ENCODE measurements around the gene C12orf42.

C12orf42 gene

DNA sequence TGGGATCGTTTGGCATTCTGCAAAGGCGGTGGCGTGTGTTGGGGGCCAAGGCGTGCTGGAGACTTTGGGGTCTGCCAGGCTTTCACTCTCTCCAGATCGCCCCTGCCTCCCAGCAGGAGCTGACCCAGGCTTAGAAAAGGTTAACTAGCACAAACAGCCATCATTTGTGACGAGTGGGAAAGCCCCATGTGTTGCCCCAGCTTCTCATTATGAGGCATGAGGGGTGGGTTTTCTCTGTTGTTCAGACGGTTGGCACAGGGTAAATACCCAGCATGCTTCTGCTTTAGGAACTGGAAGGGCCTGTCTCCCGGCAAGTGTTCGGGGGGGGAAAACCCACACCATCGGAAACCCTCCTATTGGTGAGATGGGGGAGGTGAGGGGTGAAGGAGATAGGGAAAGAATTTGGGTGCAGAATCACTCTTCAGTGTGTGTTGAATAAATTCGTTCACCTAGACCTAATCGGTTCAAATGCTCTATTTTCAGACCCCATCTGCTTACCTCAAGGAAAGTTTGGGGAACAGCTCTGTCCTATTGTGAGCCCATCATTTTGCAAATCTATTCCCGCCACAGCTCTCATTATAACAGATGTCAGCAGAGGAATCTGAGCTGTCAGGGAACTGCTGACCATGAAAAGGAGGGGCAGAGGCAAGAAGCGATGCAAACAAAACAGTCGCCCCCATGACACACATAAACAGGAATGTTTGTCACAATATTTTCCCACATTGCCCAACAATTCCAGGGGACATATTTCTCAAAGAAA, 34.7 kb upstream of the C12orf42 start:
- no peak for DNase-seq
- Histone ChIP-seq H3K4ac (ENCODE audit: low read depth in 1 of 2, low read length in 2 of 2) (no peak overlapping the region), H3K27ac (ENCODE audit: low read length, poor library complexity, severe bottlenecking) (no peak overlapping the region), H3K4me3 (ENCODE audit: insufficient read depth in 1 of 2, low read depth in 1 of 2, low read length in 2 of 2) (no peak overlapping the region), H3K23ac (ENCODE audit: low read length in 2 of 2) (no peak overlapping the region), H4K91ac (ENCODE audit: low read length) (no peak overlapping the region), H2AK5ac (ENCODE audit: low read length, severe bottlenecking) (no peak overlapping the region), H3K36me3 (ENCODE audit: control insufficient read depth in 1 of 2, insufficient read depth in 2 of 2, low read depth in 1 of 2, low read length in 2 of 2) (no peaks in the 10 kb centered on the region), H3K27me3 (ENCODE audit: control insufficient read depth in 1 of 2, insufficient read depth in 1 of 2, low read length in 2 of 2) (peaks cover 4 to 14% of the 10 kb centered on the region in 2 experiments), H3K4me1 (ENCODE audit: control insufficient read depth, insufficient read depth, low read depth, low read length) (peaks cover 3% of the 10 kb centered on the region), H4K8ac (ENCODE audit: low read length) (no peak overlapping the region), H2AFZ (ENCODE audit: low read depth, low read length) (no peak overlapping the region), H2BK12ac (ENCODE audit: low read length in 2 of 2) (no peak overlapping the region), H2BK120ac (ENCODE audit: low read depth, low read length) (no peak overlapping the region), H2BK5ac (ENCODE audit: low read depth, low read length, poor library complexity, severe bottlenecking) (no peak overlapping the region), H3K9ac (ENCODE audit: low read length) (no peak overlapping the region), H3K18ac (ENCODE audit: low read depth in 1 of 2, low read length in 2 of 2) (no peak overlapping the region), H2BK15ac (ENCODE audit: low read depth, poor library complexity, severe bottlenecking) (no peak overlapping the region), H3K14ac (ENCODE audit: low read length in 2 of 2) (no peak overlapping the region), H3K79me1 (replicated peaks; ENCODE audit: low read length, poor library complexity, severe bottlenecking) (no peaks in the 10 kb centered on the region), H3K9me3 (ENCODE audit: control insufficient read depth, low read length) (no peaks in the 10 kb centered on the region), H3K4me2 (ENCODE audit: low read length, poor library complexity, severe bottlenecking) (no peak overlapping the region)
- 82% methylated on average over 15 of the region's 15 CpGs for WGBS

DNA sequence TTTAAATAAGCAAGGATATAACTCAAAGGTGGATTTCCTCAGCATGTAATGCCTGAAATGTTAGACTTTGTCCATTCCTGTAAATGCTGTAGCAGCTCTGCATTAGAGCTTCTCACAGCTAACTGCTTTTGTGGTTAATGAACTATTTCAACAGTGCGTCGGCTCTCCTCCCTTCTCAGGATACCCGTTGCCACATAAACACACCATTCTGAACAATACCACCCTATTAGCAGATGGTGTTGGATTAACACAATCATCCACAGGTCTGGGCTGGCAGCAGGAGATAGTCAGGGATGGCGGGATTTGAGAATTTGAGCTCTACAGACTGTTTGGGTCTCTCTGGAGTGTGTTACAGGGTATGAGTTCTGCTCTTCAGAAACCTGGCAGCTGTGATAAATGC, 33.5 kb upstream of the C12orf42 start:
- H3K36me3 ChIP-seq (ENCODE audit: control insufficient read depth in 1 of 2, insufficient read depth in 2 of 2, low read depth in 1 of 2, low read length in 2 of 2) = no peaks in the 10 kb centered on the region
- H3K4me1 ChIP-seq (ENCODE audit: control insufficient read depth, insufficient read depth, low read depth, low read length) = peaks cover 3% of the 10 kb centered on the region
- no peak overlapping the region for H3K27ac ChIP-seq (ENCODE audit: low read length, poor library complexity, severe bottlenecking)
- H2AK5ac ChIP-seq (ENCODE audit: low read length, severe bottlenecking) = no peak overlapping the region
- no peak overlapping the region for H4K91ac ChIP-seq (ENCODE audit: low read length)
- no peaks in the 10 kb centered on the region for H3K9me3 ChIP-seq (ENCODE audit: control insufficient read depth, low read length)
- no peak overlapping the region for H3K23ac ChIP-seq (ENCODE audit: low read length in 2 of 2)
- H2AFZ ChIP-seq (ENCODE audit: low read depth, low read length) = no peak overlapping the region
- no peaks in the 10 kb centered on the region for H3K79me1 ChIP-seq (replicated peaks; ENCODE audit: low read length, poor library complexity, severe bottlenecking)
- peaks cover 4 to 14% of the 10 kb centered on the region in 2 experiments for H3K27me3 ChIP-seq (ENCODE audit: control insufficient read depth in 1 of 2, insufficient read depth in 1 of 2, low read length in 2 of 2)
- no peak overlapping the region for H3K4me2 ChIP-seq (ENCODE audit: low read length, poor library complexity, severe bottlenecking)
- H2BK120ac ChIP-seq (ENCODE audit: low read depth, low read length) = no peak overlapping the region
- H2BK12ac ChIP-seq (ENCODE audit: low read length in 2 of 2) = no peak overlapping the region
- H3K18ac ChIP-seq (ENCODE audit: low read depth in 1 of 2, low read length in 2 of 2) = no peak overlapping the region
- WGBS = 88% methylated on average over 3 of the region's 4 CpGs
- no peak overlapping the region for H2BK5ac ChIP-seq (ENCODE audit: low read depth, low read length, poor library complexity, severe bottlenecking)
- DNase-seq = no peak
- H4K8ac ChIP-seq (ENCODE audit: low read length) = no peak overlapping the region
- no peak overlapping the region for H3K4me3 ChIP-seq (ENCODE audit: insufficient read depth in 1 of 2, low read depth in 1 of 2, low read length in 2 of 2)
- no peak overlapping the region for H3K9ac ChIP-seq (ENCODE audit: low read length)
- H3K4ac ChIP-seq (ENCODE audit: low read depth in 1 of 2, low read length in 2 of 2) = no peak overlapping the region
- no peak overlapping the region for H3K14ac ChIP-seq (ENCODE audit: low read length in 2 of 2)
- H2BK15ac ChIP-seq (ENCODE audit: low read depth, poor library complexity, severe bottlenecking) = no peak overlapping the region

DNA sequence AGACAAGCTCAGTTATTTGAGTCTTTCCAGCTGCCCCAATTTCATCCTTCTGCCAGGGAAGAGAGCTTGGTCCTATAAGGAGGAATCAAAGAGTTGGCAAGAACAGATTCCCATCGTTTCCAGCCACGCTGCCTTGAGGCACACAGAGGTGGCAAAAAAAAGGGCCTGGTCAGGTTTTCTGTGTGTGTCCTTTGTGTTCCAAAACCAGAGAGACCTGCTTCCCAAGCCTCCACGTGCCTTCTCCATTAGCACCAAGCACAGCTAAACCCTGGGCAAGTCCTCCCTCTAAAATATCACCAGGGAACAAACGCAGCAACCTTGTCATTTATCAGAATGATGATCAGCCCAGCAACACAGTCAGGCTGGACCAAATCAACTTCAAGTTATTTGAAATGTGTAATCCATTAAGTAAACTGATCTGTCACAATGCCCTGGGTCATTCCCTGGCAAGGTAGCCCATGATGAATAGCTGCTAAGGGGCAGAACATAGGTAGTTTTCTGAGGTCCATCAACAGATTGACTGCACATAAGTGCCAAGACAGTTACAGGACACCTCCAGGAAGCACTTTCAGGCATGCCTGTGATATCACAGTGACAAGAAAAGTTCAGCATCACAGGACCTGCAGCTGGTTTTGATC, 28.6 kb upstream of the C12orf42 start:
- peaks cover 2% of the 10 kb centered on the region for H3K4me1 ChIP-seq (ENCODE audit: control insufficient read depth, insufficient read depth, low read depth, low read length)
- H3K27me3 ChIP-seq (ENCODE audit: control insufficient read depth in 1 of 2, insufficient read depth in 1 of 2, low read length in 2 of 2) = no peaks in the 10 kb centered on the region
- no peak overlapping the region for H3K9ac ChIP-seq (ENCODE audit: low read length)
- no peak overlapping the region for H4K8ac ChIP-seq (ENCODE audit: low read length)
- no peak overlapping the region for H3K14ac ChIP-seq (ENCODE audit: low read length in 2 of 2)
- H3K23ac ChIP-seq (ENCODE audit: low read length in 2 of 2) = no peak overlapping the region
- H4K91ac ChIP-seq (ENCODE audit: low read length) = no peak overlapping the region
- no peak overlapping the region for H3K18ac ChIP-seq (ENCODE audit: low read depth in 1 of 2, low read length in 2 of 2)
- no peak overlapping the region for H3K4ac ChIP-seq (ENCODE audit: low read depth in 1 of 2, low read length in 2 of 2)
- H3K4me2 ChIP-seq (ENCODE audit: low read length, poor library complexity, severe bottlenecking) = no peak overlapping the region
- 69% methylated on average over 4 of the region's 4 CpGs for WGBS
- no peak overlapping the region for H2BK12ac ChIP-seq (ENCODE audit: low read length in 2 of 2)
- no peak overlapping the region for H2BK15ac ChIP-seq (ENCODE audit: low read depth, poor library complexity, severe bottlenecking)
- no peak overlapping the region for H2AK5ac ChIP-seq (ENCODE audit: low read length, severe bottlenecking)
- H3K79me1 ChIP-seq (replicated peaks; ENCODE audit: low read length, poor library complexity, severe bottlenecking) = no peaks in the 10 kb centered on the region
- no peak for DNase-seq
- no peak overlapping the region for H2BK120ac ChIP-seq (ENCODE audit: low read depth, low read length)
- H3K36me3 ChIP-seq (ENCODE audit: control insufficient read depth in 1 of 2, insufficient read depth in 2 of 2, low read depth in 1 of 2, low read length in 2 of 2) = no peaks in the 10 kb centered on the region
- H2BK5ac ChIP-seq (ENCODE audit: low read depth, low read length, poor library complexity, severe bottlenecking) = no peak overlapping the region
- no peak overlapping the region for H2AFZ ChIP-seq (ENCODE audit: low read depth, low read length)
- H3K9me3 ChIP-seq (ENCODE audit: control insufficient read depth, low read length) = no peaks in the 10 kb centered on the region
- H3K27ac ChIP-seq (ENCODE audit: low read length, poor library complexity, severe bottlenecking) = no peak overlapping the region
- no peak overlapping the region for H3K4me3 ChIP-seq (ENCODE audit: insufficient read depth in 1 of 2, low read depth in 1 of 2, low read length in 2 of 2)

DNA sequence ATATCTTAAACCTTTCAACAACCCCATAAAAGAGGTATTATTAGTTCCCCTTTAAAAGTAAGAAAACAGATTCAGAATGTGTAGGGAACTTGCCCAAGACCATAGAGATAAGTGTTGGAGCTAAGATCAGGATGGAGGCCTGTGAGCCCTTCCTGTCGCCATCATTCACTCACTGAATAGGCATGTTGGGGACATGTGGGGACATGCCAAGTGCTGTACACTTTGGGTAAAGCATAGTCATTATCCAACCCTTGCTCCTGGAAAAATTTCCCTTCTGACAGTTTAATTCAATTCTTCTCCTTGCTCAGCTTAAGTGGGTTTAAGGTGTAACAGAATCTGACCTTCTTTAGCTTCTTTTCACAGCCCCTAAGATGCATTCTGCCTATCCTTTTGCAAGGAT, 28.0 kb upstream of the C12orf42 start:
- no peak overlapping the region for H2AK5ac ChIP-seq (ENCODE audit: low read length, severe bottlenecking)
- no peak overlapping the region for H2BK5ac ChIP-seq (ENCODE audit: low read depth, low read length, poor library complexity, severe bottlenecking)
- H3K9ac ChIP-seq (ENCODE audit: low read length) = no peak overlapping the region
- no peak overlapping the region for H3K14ac ChIP-seq (ENCODE audit: low read length in 2 of 2)
- H4K8ac ChIP-seq (ENCODE audit: low read length) = no peak overlapping the region
- H3K79me1 ChIP-seq (replicated peaks; ENCODE audit: low read length, poor library complexity, severe bottlenecking) = no peaks in the 10 kb centered on the region
- H3K4me1 ChIP-seq (ENCODE audit: control insufficient read depth, insufficient read depth, low read depth, low read length) = peaks cover 2% of the 10 kb centered on the region
- no peak overlapping the region for H4K91ac ChIP-seq (ENCODE audit: low read length)
- H3K23ac ChIP-seq (ENCODE audit: low read length in 2 of 2) = no peak overlapping the region
- H3K18ac ChIP-seq (ENCODE audit: low read depth in 1 of 2, low read length in 2 of 2) = no peak overlapping the region
- no peak overlapping the region for H3K4me2 ChIP-seq (ENCODE audit: low read length, poor library complexity, severe bottlenecking)
- H3K27me3 ChIP-seq (ENCODE audit: control insufficient read depth in 1 of 2, insufficient read depth in 1 of 2, low read length in 2 of 2) = no peaks in the 10 kb centered on the region
- no peak for DNase-seq
- H2BK120ac ChIP-seq (ENCODE audit: low read depth, low read length) = no peak overlapping the region
- no peaks in the 10 kb centered on the region for H3K36me3 ChIP-seq (ENCODE audit: control insufficient read depth in 1 of 2, insufficient read depth in 2 of 2, low read depth in 1 of 2, low read length in 2 of 2)
- WGBS = 80% methylated on average over 1 of the region's 1 CpG
- H3K9me3 ChIP-seq (ENCODE audit: control insufficient read depth, low read length) = no peaks in the 10 kb centered on the region
- H2BK12ac ChIP-seq (ENCODE audit: low read length in 2 of 2) = no peak overlapping the region
- no peak overlapping the region for H3K4me3 ChIP-seq (ENCODE audit: insufficient read depth in 1 of 2, low read depth in 1 of 2, low read length in 2 of 2)
- H2BK15ac ChIP-seq (ENCODE audit: low read depth, poor library complexity, severe bottlenecking) = no peak overlapping the region
- H2AFZ ChIP-seq (ENCODE audit: low read depth, low read length) = no peak overlapping the region
- no peak overlapping the region for H3K4ac ChIP-seq (ENCODE audit: low read depth in 1 of 2, low read length in 2 of 2)
- H3K27ac ChIP-seq (ENCODE audit: low read length, poor library complexity, severe bottlenecking) = no peak overlapping the region
